ENCODE measurements around the gene PIP. TPM values are rescaled to one million over a fixed set of nuclear protein-coding genes. Genes with fewer than 3 reads are reported as not detected.
"Not testable (repeated sequence)": the region's sequence is repeated elsewhere in the genome, so short reads cannot be mapped to it uniquely, and the experiment has no call there.

Gene PIP
- total RNA-seq, 1 donor from 2014 or later = not detected

DNA sequence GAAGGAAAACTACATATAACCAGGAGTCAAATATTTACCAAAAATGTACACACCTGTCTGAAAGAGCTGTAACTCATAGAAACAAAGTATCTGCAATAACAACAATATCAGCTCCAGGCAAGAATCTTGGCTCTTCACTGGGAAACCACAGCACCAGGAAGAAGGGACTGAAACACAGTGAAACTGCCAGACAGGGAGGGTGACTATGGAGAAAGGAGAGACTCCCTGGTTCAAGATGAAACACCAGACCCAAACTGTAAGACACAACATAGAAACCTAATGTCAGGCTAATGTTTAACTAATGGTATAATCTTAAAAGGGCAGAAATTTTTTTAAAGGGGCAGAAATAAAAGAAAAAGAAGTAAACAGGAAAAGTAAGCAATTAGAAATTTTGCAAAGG is 39.8 kb downstream of the PIP start:
- intact Hi-C loops (cut with DNase I) = no loop called here
- no peak for ATAC-seq
- no peak for DNase-seq (ENCODE audit: low spot score)

- intact Hi-C loops (cut with DNase I) = no loop called here
- DNase-seq (ENCODE audit: low spot score) = no peak
- ATAC-seq = no peak
Observed at GRCh38 chr7:143172354-143172753, 40.5 kb downstream of the PIP start.

- DNase-seq (ENCODE audit: low spot score) (no peak), ATAC-seq (no peak)
- intact Hi-C loops (cut with DNase I) = no loop called here
Observed at GRCh38 chr7:143176128-143176527, 44.3 kb downstream of the PIP start.

DNA sequence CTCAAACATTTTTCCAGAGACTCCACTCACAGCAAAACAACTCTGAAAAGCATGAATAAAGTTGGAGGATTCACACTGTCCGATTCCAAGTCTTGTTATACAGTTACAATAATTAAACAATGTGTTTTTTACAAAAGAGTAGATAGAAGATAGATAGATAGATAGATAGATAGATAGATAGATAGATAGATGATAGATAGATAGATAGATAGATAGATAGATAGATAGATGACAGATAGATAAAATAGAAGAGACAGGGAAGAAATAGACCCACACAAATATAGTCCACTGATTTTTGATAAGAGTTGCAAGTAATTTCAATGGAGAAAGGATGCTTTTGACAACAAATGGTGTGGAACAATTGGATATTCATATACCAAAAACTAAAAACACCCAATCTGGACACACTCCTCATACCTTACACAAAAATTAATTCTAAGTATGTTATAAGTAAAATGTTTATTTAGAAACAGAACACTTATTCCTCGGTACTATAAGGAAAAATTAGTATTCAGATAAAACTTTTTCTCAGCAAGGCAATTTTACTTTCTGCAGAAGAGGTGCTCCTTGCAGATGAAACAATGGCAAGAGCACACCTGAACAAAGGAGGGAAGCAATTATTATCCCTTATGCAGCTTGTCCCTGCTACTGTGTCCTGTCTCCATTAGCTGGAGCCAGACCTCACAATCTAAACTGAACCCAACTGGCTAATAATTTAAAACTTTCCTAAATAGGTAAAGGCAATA is 45.7 kb downstream of the PIP start:
- DNase-seq (ENCODE audit: low spot score) (no peak), ATAC-seq (no peak)
- intact Hi-C loops (cut with DNase I) = no loop called here

DNA sequence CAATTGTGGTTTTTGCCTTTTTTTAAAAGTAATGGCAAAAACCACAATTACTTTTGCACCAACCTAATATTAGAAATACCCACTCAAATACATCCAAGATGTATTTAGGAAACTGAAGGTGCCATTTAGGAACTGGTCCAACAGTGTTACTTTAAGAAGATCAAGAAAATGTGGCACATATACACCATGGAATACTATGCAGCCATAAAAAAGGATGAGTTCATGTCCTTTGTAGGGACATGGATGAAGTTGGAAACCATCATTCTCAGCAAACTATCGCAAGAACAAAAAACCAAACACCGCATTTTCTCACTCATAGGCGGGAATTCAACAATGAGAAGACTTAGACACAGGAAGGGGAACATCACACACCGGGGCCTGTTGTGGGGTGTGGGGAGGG is 48.9 kb downstream of the PIP start:
- intact Hi-C loops (cut with DNase I); DNase-seq (ENCODE audit: low spot score); ATAC-seq: not testable (repeated sequence)

DNA sequence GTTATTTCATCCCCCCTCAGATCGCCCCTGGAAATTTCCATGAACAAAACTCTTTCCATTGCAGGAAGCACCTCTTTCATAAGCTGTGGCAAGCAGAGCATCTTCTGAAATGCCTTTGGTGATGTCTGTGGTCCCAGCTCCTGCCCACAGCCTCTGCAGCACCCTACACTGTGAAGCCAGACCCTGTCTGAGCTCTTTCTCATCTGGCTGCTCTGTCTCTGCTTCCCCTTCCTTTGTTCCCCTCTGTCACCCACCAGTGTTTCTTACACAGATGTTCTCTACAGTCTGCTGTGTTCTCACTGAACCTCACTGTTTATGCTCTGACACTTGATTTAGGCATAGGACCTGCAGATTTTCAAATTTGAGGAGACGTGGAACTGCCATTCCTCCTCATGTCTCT is 49.5 kb downstream of the PIP start:
- DNase-seq (ENCODE audit: low spot score) (no peak), ATAC-seq (no peak)
- intact Hi-C loops (cut with DNase I) = no loop called here

- no peak for DNase-seq (ENCODE audit: low spot score)
- intact Hi-C loops (cut with DNase I) = no loop called here
- no peak for ATAC-seq
Observed at GRCh38 chr7:143183024-143183423, 51.1 kb downstream of the PIP start, which contains the start of gene TAS2R39. TAS2R39 (plus strand) TSS chr7:143183419; CDS start chr7:143183419, 0 bp downstream.

DNA sequence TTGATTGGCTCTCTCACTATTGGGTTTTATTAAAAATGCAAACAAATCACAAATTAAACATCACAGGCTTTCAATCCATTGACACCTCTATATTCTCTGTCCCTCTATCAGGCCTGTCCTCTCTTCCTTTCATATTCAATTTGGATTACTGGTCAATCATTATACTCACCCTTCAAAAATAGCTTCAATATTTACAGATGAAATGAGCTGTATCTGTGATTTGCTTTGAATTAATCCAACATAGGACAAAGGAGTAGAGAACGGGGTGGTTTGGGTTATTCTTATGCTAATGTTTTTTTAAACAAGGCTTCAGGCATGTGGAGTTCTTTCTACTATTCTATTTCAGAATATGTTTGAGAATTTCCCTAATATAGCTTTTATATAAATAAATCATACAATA is 53.7 kb downstream of the PIP start:
- intact Hi-C loops (cut with DNase I) = no loop called here
- DNase-seq (ENCODE audit: low spot score) = no peak
- no peak for ATAC-seq

GRCh38 chr7:143188994-143189393 is 57.1 kb downstream of the PIP start:
- ATAC-seq (no peak), DNase-seq (ENCODE audit: low spot score) (no peak)
- intact Hi-C loops (cut with DNase I) = no loop called here

Other genes with a start within 250 kb of the PIP start
- gene TRPV6, start 246.3 kb upstream of the PIP start, total RNA-seq = 0.40 TPM
- gene TRPV5, start 198.3 kb upstream of the PIP start, total RNA-seq = 0.22 TPM
- not detected for gene LLCFC1, start 192.6 kb upstream of the PIP start, total RNA-seq
- 2.3 TPM for gene KEL, start 169.7 kb upstream of the PIP start, total RNA-seq
- 0.71 TPM for gene OR9A2, start 104.9 kb upstream of the PIP start, total RNA-seq
- gene OR6V1, start 79.7 kb upstream of the PIP start, total RNA-seq = not detected
- gene TAS2R39, start 51.3 kb downstream of the PIP start, total RNA-seq = not detected
- gene TAS2R40, start 90.0 kb downstream of the PIP start, total RNA-seq = not detected
- 155 TPM for gene GSTK1, start 131.4 kb downstream of the PIP start, total RNA-seq
- gene TMEM139, start 152.9 kb downstream of the PIP start, total RNA-seq = 10.9 TPM
- 33.8 TPM for gene CASP2, start 156.3 kb downstream of the PIP start, total RNA-seq
- not detected for gene CLCN1, start 184.0 kb downstream of the PIP start, total RNA-seq
- gene FAM131B, start 230.6 kb downstream of the PIP start, total RNA-seq = 2.6 TPM
- gene ZYX, start 249.3 kb downstream of the PIP start, total RNA-seq = 178 TPM